Caco-2 (cell line): ENCODE data around the gene ATP5ME. TPM values are rescaled to one million over a fixed set of nuclear protein-coding genes. Genes with fewer than 3 reads are reported as not detected.

Experiments used
- BruUV-seq: library from RNA; stranded (reverse); fragments of 400-500 nt; replicated peaks from 2 replicates; lab custom pipeline; 2021; lab: Mats Ljungman, UMichigan
- CTCF ChIA-PET: fragments of 300-600 bp; sonication (Branson Sonifier 250); formaldehyde crosslinking; loops from one replicate; lab custom pipeline; 2022; ENCODE audit warnings: antibody characterized with exemption; lab: Charles Lee
- POLR2A ChIA-PET: fragments of 300-600 bp; sonication (Branson Sonifier 250); formaldehyde crosslinking; loops from one replicate; lab custom pipeline; 2022; ENCODE audit warnings: antibody characterized with exemption; lab: Charles Lee
- DNase-seq, 2 experiments: peaks; one replicate each; pipeline versions ENCODE4 v3.0.0 to v3.0.0-alpha.2; 2020 to 2022
- H3K27me3 ChIP-seq: replicated peaks from 2 replicates; pipeline ENCODE4 v1.6.0; 2011; ENCODE audit warnings: low read length; ENCODE audit not compliant: control insufficient read depth, insufficient read depth
- H3K36me3 ChIP-seq: 2 replicates; pipeline ENCODE4 v1.5.1; 2011; ENCODE audit warnings: low read length; ENCODE audit not compliant: control insufficient read depth, insufficient read depth
- H3K4me1 ChIP-seq: fragments of 250-450 bp; sonication (Bioruptor Pico); 2 replicates; pipeline ENCODE4 v1.5.1; 2020; ENCODE audit warnings: mild to moderate bottlenecking
- H3K4me3 ChIP-seq: 2 replicates; pipeline ENCODE4 v1.5.1; 2011; ENCODE audit warnings: low read depth, mild to moderate bottlenecking, control low read depth, low read length
- H3K9me3 ChIP-seq: fragments of 250-450 bp; sonication (Bioruptor Pico); 2 replicates; pipeline ENCODE4 v1.5.1; 2020; ENCODE audit warnings: mild to moderate bottlenecking, moderate library complexity
- H3K27ac Mint-ChIP-seq: one replicate; pipeline ENCODE4 v1.8.0; 2022; ENCODE audit warnings: mixed read lengths; ENCODE audit not compliant: unreplicated experiment
- H3K27me3 Mint-ChIP-seq: one replicate; pipeline ENCODE4 v1.8.0; 2022; ENCODE audit warnings: mixed read lengths; ENCODE audit not compliant: insufficient read depth, unreplicated experiment
- H3K36me3 Mint-ChIP-seq: one replicate; pipeline ENCODE4 v1.8.0; 2022; ENCODE audit warnings: mild to moderate bottlenecking, mixed read lengths; ENCODE audit not compliant: insufficient read depth, unreplicated experiment
- H3K4me1 Mint-ChIP-seq: one replicate; pipeline ENCODE4 v1.8.0; 2022; ENCODE audit warnings: low read depth, mixed read lengths; ENCODE audit not compliant: unreplicated experiment
- H3K4me3 Mint-ChIP-seq: one replicate; pipeline ENCODE4 v1.8.0; 2022; ENCODE audit warnings: mild to moderate bottlenecking, moderate library complexity, mixed read lengths; ENCODE audit not compliant: unreplicated experiment
- H3K9me3 Mint-ChIP-seq: one replicate; pipeline ENCODE4 v1.8.0; 2022; ENCODE audit warnings: mixed read lengths; ENCODE audit not compliant: unreplicated experiment
- intact Hi-C: fragments of 100-400 bp; cut with micrococcal nuclease; formaldehyde crosslinking; loops from one replicate; pipeline ENCODE4 v1.10.0; 2022; ENCODE audit not compliant: unreplicated experiment
- total RNA-seq: library from RNA; stranded (reverse); gene quantifications from 2 replicates; pipeline ENCODE4 v1.2.3, GENCODE V29; 2022
- TF ChIP-seq, protein P1 (sequence below), 2 experiments: fragments of 200-600 bp in 1 of 2; IDR thresholded peaks; 1 replicate in 1 of 2; 2 replicates in 1 of 2; pipeline versions ENCODE4 v1.5.1 to v1.8.0; 2011 to 2022; ENCODE audit warnings: antibody characterized with exemption in 1 of 2, control low read depth in 1 of 2, inconsistent platforms in 1 of 2, low read depth in 1 of 2, low read length in 1 of 2, mild to moderate bottlenecking in 1 of 2, moderate library complexity in 1 of 2; ENCODE audit not compliant: insufficient read depth in 1 of 2, severe bottlenecking in 1 of 2, unreplicated experiment in 1 of 2

ATP5ME gene
- total RNA-seq, 1 experiment from 2014 or later, result 244 TPM

DNA sequence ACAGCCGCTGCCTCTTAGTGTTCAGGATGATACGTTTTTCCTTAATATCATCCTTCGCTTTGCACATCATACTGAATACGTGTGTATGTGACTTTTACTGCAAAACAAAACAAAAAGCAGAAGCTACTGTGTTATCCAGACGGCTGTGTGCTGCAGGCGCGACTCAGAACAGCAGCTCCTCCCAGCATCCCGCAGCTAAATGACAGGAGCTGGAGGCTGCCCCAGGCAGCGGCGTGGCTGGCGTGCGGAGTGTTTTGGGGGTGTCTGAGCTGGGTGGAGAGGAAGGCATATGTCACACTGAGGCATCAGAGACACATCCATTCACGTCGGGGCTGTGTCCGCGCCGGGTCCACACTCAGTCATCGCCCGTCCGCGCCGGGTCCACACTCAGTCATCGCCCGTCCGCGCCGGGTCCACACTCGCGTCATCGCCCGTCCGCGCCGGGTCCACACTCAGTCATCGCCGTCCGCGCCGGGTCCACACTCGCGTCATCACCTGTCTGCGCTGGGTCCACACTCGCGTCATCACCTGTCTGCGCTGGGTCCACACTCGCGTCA, 48.2 kb upstream of the ATP5ME start:
- H3K27me3 Mint-ChIP-seq, result no peaks in the 10 kb centered on the region
- Histone ChIP-seq H3K36me3 (0 out of 2 replicates have a peak, but pooled peaks cover 3% of the 10 kb centered on the region), H3K9me3 (no peaks in the 10 kb centered on the region), H3K4me1 (no peaks in the 10 kb centered on the region), H3K4me3 (no peak overlapping the region), H3K27me3 (no peaks in the 10 kb centered on the region)
- intact Hi-C loops, result no loop called here
- no peak for DNase-seq
- peak overlapping the region; percentile 19 for H3K27ac Mint-ChIP-seq
- no TSS peak for BruUV-seq
- ChIA-PET CTCF (no interaction called here), POLR2A (no interaction called here)
- no peaks in the 10 kb centered on the region for H3K9me3 Mint-ChIP-seq
- no peak overlapping the region for H3K4me3 Mint-ChIP-seq
- H3K36me3 Mint-ChIP-seq, result peaks cover 35% of the 10 kb centered on the region
- TF ChIP-seq, protein P1, sequence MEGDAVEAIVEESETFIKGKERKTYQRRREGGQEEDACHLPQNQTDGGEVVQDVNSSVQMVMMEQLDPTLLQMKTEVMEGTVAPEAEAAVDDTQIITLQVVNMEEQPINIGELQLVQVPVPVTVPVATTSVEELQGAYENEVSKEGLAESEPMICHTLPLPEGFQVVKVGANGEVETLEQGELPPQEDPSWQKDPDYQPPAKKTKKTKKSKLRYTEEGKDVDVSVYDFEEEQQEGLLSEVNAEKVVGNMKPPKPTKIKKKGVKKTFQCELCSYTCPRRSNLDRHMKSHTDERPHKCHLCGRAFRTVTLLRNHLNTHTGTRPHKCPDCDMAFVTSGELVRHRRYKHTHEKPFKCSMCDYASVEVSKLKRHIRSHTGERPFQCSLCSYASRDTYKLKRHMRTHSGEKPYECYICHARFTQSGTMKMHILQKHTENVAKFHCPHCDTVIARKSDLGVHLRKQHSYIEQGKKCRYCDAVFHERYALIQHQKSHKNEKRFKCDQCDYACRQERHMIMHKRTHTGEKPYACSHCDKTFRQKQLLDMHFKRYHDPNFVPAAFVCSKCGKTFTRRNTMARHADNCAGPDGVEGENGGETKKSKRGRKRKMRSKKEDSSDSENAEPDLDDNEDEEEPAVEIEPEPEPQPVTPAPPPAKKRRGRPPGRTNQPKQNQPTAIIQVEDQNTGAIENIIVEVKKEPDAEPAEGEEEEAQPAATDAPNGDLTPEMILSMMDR (IDR thresholded peaks at IDR 0.05; ENCODE audit: insufficient read depth in 1 of 2, low read depth in 1 of 2, low read length in 1 of 2, severe bottlenecking in 1 of 2, unreplicated experiment in 1 of 2), result no peak
- H3K4me1 Mint-ChIP-seq, result peaks cover 9% of the 10 kb centered on the region

DNA sequence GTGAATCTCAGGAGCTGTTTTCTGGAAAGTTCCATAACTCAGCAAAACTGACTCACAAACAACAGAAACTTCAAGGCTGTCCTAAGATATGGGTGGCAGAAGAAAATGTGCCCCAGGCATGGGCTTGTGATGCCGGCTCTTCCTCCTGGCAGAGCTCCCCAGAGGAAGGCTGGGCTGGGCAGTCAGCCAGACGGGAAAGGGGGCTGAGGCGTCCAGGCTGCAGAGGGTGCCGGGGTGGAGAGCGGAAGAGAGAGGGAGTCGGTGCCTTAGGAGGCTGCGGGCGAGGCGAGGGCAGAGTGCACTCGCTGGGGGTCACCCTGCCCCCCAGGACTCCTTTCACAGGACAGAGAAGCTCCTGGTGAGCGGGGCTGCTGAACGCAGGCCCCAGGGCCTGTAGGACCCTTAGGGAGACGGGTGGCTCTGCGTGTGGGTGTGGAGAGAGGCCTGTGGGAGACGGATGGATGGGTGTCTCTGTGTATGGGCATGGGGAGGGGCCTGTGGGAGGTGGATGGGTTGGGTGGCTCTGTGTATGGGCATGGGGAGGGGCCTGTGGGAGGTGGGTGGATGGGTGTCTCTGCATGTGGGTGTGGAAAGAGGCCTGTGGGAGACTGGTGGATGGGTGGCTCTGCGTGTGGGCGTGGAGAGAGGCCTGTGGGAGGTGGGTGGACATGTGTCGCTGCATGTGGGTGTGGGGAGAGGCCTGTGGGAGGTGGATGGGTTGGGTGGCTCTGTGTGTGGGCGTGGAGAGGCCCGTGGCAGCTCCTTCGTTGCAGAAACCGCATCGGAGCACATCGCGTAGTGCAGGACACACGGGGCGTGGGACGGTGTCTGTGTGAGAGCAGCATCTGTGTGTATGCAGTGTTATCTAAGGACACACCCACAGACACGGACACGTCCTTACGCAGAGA, 47.4 kb upstream of the ATP5ME start:
- no peak for DNase-seq
- Histone ChIP-seq H3K27me3 (no peaks in the 10 kb centered on the region), H3K36me3 (0 out of 2 replicates have a peak, but pooled peaks cover 3% of the 10 kb centered on the region), H3K4me3 (no peak overlapping the region), H3K4me1 (no peaks in the 10 kb centered on the region), H3K9me3 (no peaks in the 10 kb centered on the region)
- intact Hi-C loops, result no loop called here
- no TSS peak for BruUV-seq
- Mint-ChIP-seq H3K4me1 (peaks cover 2% of the 10 kb centered on the region), H3K4me3 (no peak overlapping the region), H3K27ac (peak overlapping the region; percentile 19), H3K36me3 (peaks cover 35% of the 10 kb centered on the region), H3K9me3 (no peaks in the 10 kb centered on the region), H3K27me3 (no peaks in the 10 kb centered on the region)
- TF ChIP-seq, protein P1 (IDR thresholded peaks at IDR 0.05; ENCODE audit: insufficient read depth in 1 of 2, low read depth in 1 of 2, low read length in 1 of 2, severe bottlenecking in 1 of 2, unreplicated experiment in 1 of 2), result no peak
- ChIA-PET CTCF (no interaction called here), POLR2A (no interaction called here)

DNA sequence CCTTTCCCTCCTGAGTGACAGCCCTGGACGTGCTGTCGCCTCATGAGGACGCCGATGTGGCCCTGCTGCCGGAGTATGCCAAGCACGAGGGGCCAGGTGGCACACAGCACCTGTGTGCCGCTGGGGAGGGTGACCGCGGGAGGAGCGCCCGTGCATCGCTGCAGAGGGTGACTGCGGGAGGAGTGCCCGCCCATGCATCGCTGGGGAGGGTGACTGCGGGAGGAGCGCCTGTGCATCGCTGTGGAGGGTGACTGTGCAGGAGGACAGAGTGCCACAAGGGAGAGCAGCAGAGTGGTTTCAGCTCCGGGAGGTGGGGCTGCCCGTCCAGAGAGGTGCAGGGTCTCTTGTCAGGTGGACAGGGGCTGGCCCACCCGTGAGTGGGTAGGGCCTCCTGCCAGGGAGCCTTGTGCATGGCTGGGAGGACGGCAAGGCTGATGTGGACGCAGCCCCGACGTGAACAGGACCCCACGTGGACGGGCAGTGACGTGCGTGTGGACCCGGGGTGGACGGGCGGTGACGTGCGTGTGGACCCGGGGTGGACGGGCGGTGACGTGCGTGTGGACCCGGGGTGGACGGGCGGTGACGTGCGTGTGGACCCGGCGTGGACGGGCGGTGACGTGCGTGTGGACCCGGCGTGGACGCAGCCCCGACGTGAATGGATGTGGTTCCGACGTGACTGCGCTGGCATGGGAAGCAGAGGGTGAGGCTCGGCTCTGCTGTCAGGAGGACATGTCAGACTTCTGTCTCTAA, 46.2 kb upstream of the ATP5ME start:
- no peak overlapping the region for H3K27ac Mint-ChIP-seq
- Histone ChIP-seq H3K4me1 (no peaks in the 10 kb centered on the region), H3K4me3 (no peak overlapping the region), H3K27me3 (no peaks in the 10 kb centered on the region), H3K9me3 (no peaks in the 10 kb centered on the region), H3K36me3 (0 out of 2 replicates have a peak, but pooled peaks cover 3% of the 10 kb centered on the region)
- POLR2A ChIA-PET, result no interaction called here
- no TSS peak for BruUV-seq
- H3K36me3 Mint-ChIP-seq, result peaks cover 37% of the 10 kb centered on the region
- no peaks in the 10 kb centered on the region for H3K9me3 Mint-ChIP-seq
- H3K4me3 Mint-ChIP-seq, result no peak overlapping the region
- CTCF ChIA-PET, result no interaction called here
- no peaks in the 10 kb centered on the region for H3K27me3 Mint-ChIP-seq
- TF ChIP-seq, protein P1 (IDR thresholded peaks at IDR 0.05; ENCODE audit: insufficient read depth in 1 of 2, low read depth in 1 of 2, low read length in 1 of 2, severe bottlenecking in 1 of 2, unreplicated experiment in 1 of 2), result no peak
- DNase-seq, result no peak
- intact Hi-C loops, result no loop called here
- H3K4me1 Mint-ChIP-seq, result no peaks in the 10 kb centered on the region
